Spleen (tissue), 7 donors: ENCODE data around the gene TEF.

Source experiments
- POLR2A ChIP-seq, 3 donors: fragments of 450-650 bp; IDR thresholded peaks; one replicate each; pipeline ENCODE4 v1.5.1; 2017; ENCODE audit warnings: antibody characterized with exemption in 3 of 3, mild to moderate bottlenecking in 1 of 3
- TF ChIP-seq, protein P1 (sequence below), 11 experiments: fragments of 200-600 bp in 7 of 11; fragments of 450-650 bp in 4 of 11; sonication (generic) in 4 of 11; IDR thresholded peaks in 8 of 11; conservative IDR thresholded peaks in 3 of 11; 1 replicate in 7 of 11; 2 replicates in 4 of 11; pipeline versions ENCODE4 v1.4.0 to v1.8.0; 2016 to 2021; ENCODE audit warnings: antibody characterized with exemption in 11 of 11, inconsistent platforms in 4 of 11, mild to moderate bottlenecking in 1 of 11
- donor health status: DM: no; HTN: no; CAD: no; lungs with moderate emphysema.
- donor health status: DM: no; HTN: no; CAD: no.
- donor health status: DM: no; HTN: no; CAD: no.

DNA sequence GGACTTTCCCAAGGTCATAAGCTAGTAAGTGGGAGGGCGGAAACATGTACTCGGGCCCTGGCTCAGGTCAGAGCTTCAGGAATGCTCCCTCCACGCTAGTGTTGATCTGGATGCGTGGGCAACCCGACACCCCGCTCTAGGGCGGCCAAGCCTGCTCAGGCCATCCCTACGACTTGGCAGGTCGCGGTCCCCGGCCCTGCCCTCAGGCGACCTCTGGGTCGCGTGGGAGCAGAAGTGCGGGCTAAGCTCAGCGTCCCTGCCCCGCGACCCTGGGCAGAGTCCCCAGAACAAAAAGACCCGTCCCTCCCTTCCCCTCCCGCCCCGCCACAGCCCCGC lies 781 bp upstream of the TEF start:
- TF ChIP-seq POLR2A (IDR thresholded peaks at IDR 0.05): peak in 1 of 3 donors; percentile 17
- TF ChIP-seq, protein P1, sequence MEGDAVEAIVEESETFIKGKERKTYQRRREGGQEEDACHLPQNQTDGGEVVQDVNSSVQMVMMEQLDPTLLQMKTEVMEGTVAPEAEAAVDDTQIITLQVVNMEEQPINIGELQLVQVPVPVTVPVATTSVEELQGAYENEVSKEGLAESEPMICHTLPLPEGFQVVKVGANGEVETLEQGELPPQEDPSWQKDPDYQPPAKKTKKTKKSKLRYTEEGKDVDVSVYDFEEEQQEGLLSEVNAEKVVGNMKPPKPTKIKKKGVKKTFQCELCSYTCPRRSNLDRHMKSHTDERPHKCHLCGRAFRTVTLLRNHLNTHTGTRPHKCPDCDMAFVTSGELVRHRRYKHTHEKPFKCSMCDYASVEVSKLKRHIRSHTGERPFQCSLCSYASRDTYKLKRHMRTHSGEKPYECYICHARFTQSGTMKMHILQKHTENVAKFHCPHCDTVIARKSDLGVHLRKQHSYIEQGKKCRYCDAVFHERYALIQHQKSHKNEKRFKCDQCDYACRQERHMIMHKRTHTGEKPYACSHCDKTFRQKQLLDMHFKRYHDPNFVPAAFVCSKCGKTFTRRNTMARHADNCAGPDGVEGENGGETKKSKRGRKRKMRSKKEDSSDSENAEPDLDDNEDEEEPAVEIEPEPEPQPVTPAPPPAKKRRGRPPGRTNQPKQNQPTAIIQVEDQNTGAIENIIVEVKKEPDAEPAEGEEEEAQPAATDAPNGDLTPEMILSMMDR (IDR thresholded peaks at IDR 0.05 in 8 of 11, conservative IDR thresholded peaks at IDR 0.05 in 3 of 11): no peak
